H1 (cell line): ENCODE measurements around the gene ST8SIA3. TPM values are rescaled to one million over a fixed set of nuclear protein-coding genes. Genes with fewer than 3 reads are reported as not detected.

Experiments used
- CTCF ChIA-PET: fragments of 300-600 bp; sonication (Branson Sonifier 250); formaldehyde crosslinking; loops from one replicate; lab custom pipeline; 2021; ENCODE audit not compliant: partially characterized antibody; lab: Charles Lee
- POLR2A ChIA-PET: fragments of 300-600 bp; sonication (Branson Sonifier 250); formaldehyde crosslinking; loops from one replicate; lab custom pipeline; 2021; ENCODE audit warnings: inconsistent platforms; ENCODE audit not compliant: partially characterized antibody; lab: Charles Lee
- DNase-seq, 2 experiments: peaks; one replicate each; pipeline versions ENCODE4 v3.0.0 to v3.0.0-alpha.2; 2010 to 2022; ENCODE audit warnings: low spot score in 2 of 2, low read depth in 1 of 2, mixed read lengths in 1 of 2
- FAIRE-seq: peaks from 2 replicates; lab custom pipeline; 2011; peaks lifted over from hg19 to GRCh38; lab: Jason Lieb, UNC
- H2AFZ ChIP-seq: 2 replicates; pipeline ENCODE4 v1.8.1; 2012; ENCODE audit warnings: low read length, inconsistent platforms
- H2AK5ac ChIP-seq: 2 replicates; pipeline ENCODE4 v1.6.1; 2013; ENCODE audit warnings: low read depth, low read length
- H2BK120ac ChIP-seq: replicated peaks from 2 replicates; pipeline ENCODE3; 2013; ENCODE audit warnings: low read depth, low read length, inconsistent platforms
- H2BK12ac ChIP-seq: 2 replicates; pipeline ENCODE4 v1.6.1; 2013; ENCODE audit warnings: low read depth, low read length
- H2BK15ac ChIP-seq: 2 replicates; pipeline ENCODE4 v1.6.1; 2013; ENCODE audit warnings: low read length
- H2BK20ac ChIP-seq: 2 replicates; pipeline ENCODE4 v1.6.1; 2013; ENCODE audit warnings: low read length
- H2BK5ac ChIP-seq: 2 replicates; pipeline ENCODE4 v1.6.1; 2013; ENCODE audit warnings: low read depth, low read length
- H3K14ac ChIP-seq: 2 replicates; pipeline ENCODE4 v1.6.1; 2013; ENCODE audit warnings: inconsistent platforms; ENCODE audit not compliant: insufficient read length
- H3K18ac ChIP-seq: 2 replicates; pipeline ENCODE4 v1.6.1; 2013; ENCODE audit warnings: low read length; ENCODE audit errors: extremely low read depth
- H3K23ac ChIP-seq: 2 replicates; pipeline ENCODE4 v1.6.1; 2013; ENCODE audit warnings: inconsistent platforms; ENCODE audit not compliant: insufficient read length
- H3K23me2 ChIP-seq: 2 replicates; pipeline ENCODE4 v1.6.1; 2013; ENCODE audit warnings: low read depth, low read length
- H3K27ac ChIP-seq: 2 replicates; pipeline ENCODE4 v1.6.1; 2011; ENCODE audit warnings: low read depth, low read length, inconsistent platforms
- H3K27me3 ChIP-seq, 4 experiments: replicated peaks in 1 of 4; 1 replicate in 1 of 4; 2 replicates in 3 of 4; pipeline versions ENCODE4 v1.6.1 to v1.8.1; 2011 to 2013; ENCODE audit warnings: low read length in 3 of 4, mild to moderate bottlenecking in 3 of 4, inconsistent platforms in 2 of 4, mixed read lengths in 2 of 4, moderate library complexity in 1 of 4; ENCODE audit not compliant: control insufficient read depth in 3 of 4, insufficient read depth in 3 of 4; ENCODE audit errors: extremely low read depth in 1 of 4
- H3K36me3 ChIP-seq, 4 experiments: 2 replicates each; pipeline versions ENCODE4 v1.6.1 to v1.8.1; 2011 to 2013; ENCODE audit warnings: mild to moderate bottlenecking in 4 of 4, low read length in 3 of 4, moderate library complexity in 2 of 4, control low read depth in 1 of 4, inconsistent platforms in 1 of 4; ENCODE audit not compliant: insufficient read depth in 4 of 4, control insufficient read depth in 2 of 4
- H3K4ac ChIP-seq: replicated peaks from 2 replicates; pipeline ENCODE3; 2013; ENCODE audit warnings: low read length, low read depth, mixed read lengths, inconsistent platforms; ENCODE audit not compliant: insufficient read length
- H3K4me1 ChIP-seq, 4 experiments: replicated peaks in 1 of 4; 1 replicate in 1 of 4; 2 replicates in 3 of 4; pipeline versions ENCODE4 v1.6.1 to v1.8.1; 2011 to 2013; ENCODE audit warnings: low read length in 3 of 4, inconsistent platforms in 2 of 4, mixed read lengths in 1 of 4; ENCODE audit not compliant: insufficient read depth in 4 of 4, control insufficient read depth in 3 of 4
- H3K4me2 ChIP-seq, 2 experiments: 2 replicates each; pipeline versions ENCODE4 v1.6.1 to v1.8.1; 2011 to 2013; ENCODE audit warnings: low read depth in 2 of 2, low read length in 2 of 2, control low read depth in 1 of 2, inconsistent platforms in 1 of 2, mild to moderate bottlenecking in 1 of 2; ENCODE audit not compliant: insufficient read depth in 1 of 2
- H3K4me3 ChIP-seq, 4 experiments: fragments of 200-600, 300-600 bp in 1 of 4; sonication (generic), shearing (Covaris generic), sonication (Bioruptor Twin) in 1 of 4; 2 replicates each; pipeline versions ENCODE4 v1.5.1 to v1.8.1; 2011 to 2016; ENCODE audit warnings: low read length in 4 of 4, low read depth in 3 of 4, control low read depth in 2 of 4, inconsistent platforms in 2 of 4, mild to moderate bottlenecking in 2 of 4, mixed read lengths in 1 of 4, moderate library complexity in 1 of 4; ENCODE audit not compliant: insufficient read depth in 2 of 4; ENCODE audit errors: extremely low read depth in 1 of 4
- H3K56ac ChIP-seq: replicated peaks from 2 replicates; pipeline ENCODE3; 2013; ENCODE audit warnings: low read depth, mild to moderate bottlenecking, mixed read lengths, low read length, inconsistent platforms; ENCODE audit not compliant: insufficient read length
- H3K79me1 ChIP-seq: 2 replicates; pipeline ENCODE4 v1.6.1; 2013; ENCODE audit warnings: low read depth, low read length, control low read depth
- H3K79me2 ChIP-seq, 2 experiments: 2 replicates each; pipeline versions ENCODE4 v1.6.1 to v1.8.1; 2012 to 2013; ENCODE audit warnings: low read length in 2 of 2, mild to moderate bottlenecking in 2 of 2, inconsistent platforms in 1 of 2; ENCODE audit not compliant: insufficient read depth in 2 of 2, control insufficient read depth in 1 of 2
- H3K9ac ChIP-seq, 4 experiments: replicated peaks in 1 of 4; 1 replicate in 1 of 4; 2 replicates in 3 of 4; pipeline versions ENCODE4 v1.6.1 to v1.8.1; 2011 to 2013; ENCODE audit warnings: low read depth in 3 of 4, low read length in 3 of 4, control low read depth in 2 of 4, mild to moderate bottlenecking in 2 of 4, moderate library complexity in 2 of 4, inconsistent platforms in 1 of 4; ENCODE audit errors: extremely low read depth in 1 of 4
- H3K9me3 ChIP-seq, 2 experiments: 2 replicates each; pipeline versions ENCODE4 v1.6.1 to v1.8.1; 2012 to 2013; ENCODE audit warnings: mild to moderate bottlenecking in 2 of 2, moderate library complexity in 2 of 2, control low read depth in 1 of 2, inconsistent platforms in 1 of 2, low read depth in 1 of 2, low read length in 1 of 2, mixed read lengths in 1 of 2; ENCODE audit not compliant: insufficient read depth in 2 of 2
- H4K20me1 ChIP-seq, 2 experiments: replicated peaks in 1 of 2; 2 replicates each; pipeline versions ENCODE3 to v1.8.1; 2011 to 2013; ENCODE audit warnings: inconsistent platforms in 2 of 2, low read length in 2 of 2, mild to moderate bottlenecking in 1 of 2; ENCODE audit not compliant: insufficient read depth in 2 of 2, control insufficient read depth in 1 of 2
- H4K5ac ChIP-seq: 2 replicates; pipeline ENCODE4 v1.6.1; 2013; ENCODE audit warnings: low read length, low read depth, mixed read lengths, inconsistent platforms; ENCODE audit not compliant: insufficient read length
- H4K8ac ChIP-seq: 2 replicates; pipeline ENCODE4 v1.8.0; 2013; ENCODE audit warnings: mild to moderate bottlenecking, moderate library complexity, low read length, inconsistent platforms; ENCODE audit not compliant: insufficient read depth; ENCODE audit errors: extremely low read depth
- H4K91ac ChIP-seq: replicated peaks from 2 replicates; pipeline ENCODE3; 2013; ENCODE audit warnings: low read length, mixed read lengths, inconsistent platforms; ENCODE audit not compliant: insufficient read length
- EZH2 ChIP-seq: fragments of 200-600 bp; sonication (generic); IDR thresholded peaks from 2 replicates; pipeline ENCODE4 v1.7.1; 2012; ENCODE audit warnings: low read depth, mild to moderate bottlenecking, moderate library complexity, low read length, inconsistent platforms; ENCODE audit not compliant: severe bottlenecking
- WGBS, 2 experiments: shearing (Covaris generic) in 1 of 2; methylation state at CpG; one replicate each; pipeline versions ENCODE4 v1.1.6 to v1.1.7; 2013 to 2015; ENCODE audit warnings: low lambda C conversion rate in 2 of 2, mixed read lengths in 2 of 2, inconsistent platforms in 1 of 2, low coverage in 1 of 2, missing lambda C conversion rate in 1 of 2; ENCODE audit not compliant: insufficient replicate concordance in 2 of 2, insufficient coverage in 1 of 2, insufficient read length in 1 of 2; ENCODE audit errors: extremely low coverage in 1 of 2, missing lambda C conversion rate in 1 of 2; 5-methylcytosine and 5-hydroxymethylcytosine counted together
- polyA plus RNA-seq, 7 experiments: library from polyadenylated mRNA; depleted of rRNA in 3 of 7; stranded (reverse) in 5 of 7; unstranded in 2 of 7; fragments of >200 nt in 5 of 7; fragments of 200-250 nt in 2 of 7; gene quantifications; 1 replicate in 5 of 7; 2 replicates in 1 of 7; 4 replicates in 1 of 7; pipeline versions ENCODE4 v1.2.1 to v1.2.3, GENCODE V29; 2011 to 2013; ENCODE audit warnings: missing spikeins in 2 of 7, mixed read lengths in 2 of 7
- total RNA-seq: library from RNA; stranded (reverse); fragmentation: NEBNext Ultra II Directional; extraction: Animal tissue kit (Norgen Biotek cat#: 25700); gene quantifications from 2 replicates; pipeline ENCODE4 v1.2.1, GENCODE V29; 2021

ST8SIA3 gene
- total and polyA plus RNA-seq, 2 of the 8 experiments (the other 6 are each of a cell fraction or from before 2014, with no cell fraction given), result 1.2 to 3.7 TPM

DNA sequence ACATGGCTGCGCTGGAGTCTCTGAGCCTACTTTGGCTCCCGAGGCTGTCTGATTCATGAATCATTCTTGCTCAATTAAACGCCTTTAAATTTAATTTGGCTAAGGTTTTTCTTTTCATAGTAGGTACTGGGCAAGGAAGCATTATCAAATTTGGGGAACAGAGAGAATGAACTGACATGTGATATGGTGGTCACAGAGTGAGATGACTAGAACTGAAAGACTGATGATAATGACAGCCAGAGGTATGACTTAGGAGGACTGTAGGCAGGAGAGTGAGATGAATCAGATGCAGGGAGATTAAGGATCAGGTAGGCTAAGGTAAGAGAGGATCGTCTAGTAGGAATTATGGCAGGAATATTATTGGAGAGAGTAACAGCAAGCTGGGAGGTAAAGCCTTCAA lies 40.9 kb upstream of the ST8SIA3 start:
- H3K4me3 ChIP-seq, result no peak overlapping the region
- H4K91ac ChIP-seq, result no peak overlapping the region
- H3K23me2 ChIP-seq, result no peaks in the 10 kb centered on the region
- no peaks in the 10 kb centered on the region for H4K20me1 ChIP-seq
- no peak overlapping the region for H4K5ac ChIP-seq
- no peak for TF ChIP-seq EZH2
- TF ChIP-seq, all 59 proteins: peak for 0
- Histone ChIP-seq H3K27ac (no peak overlapping the region), H3K56ac (no peak overlapping the region), H3K4me1 (no peaks in the 10 kb centered on the region), H3K9me3 (no peaks in the 10 kb centered on the region), H3K14ac (no peak overlapping the region), H2BK15ac (no peak overlapping the region), H3K27me3 (no peaks in the 10 kb centered on the region), H3K23ac (no peak overlapping the region), H2BK20ac (no peak overlapping the region), H3K9ac (no peak overlapping the region), H3K79me2 (no peaks in the 10 kb centered on the region), H3K4ac (no peak overlapping the region), H4K8ac (no peak overlapping the region), H2AFZ (no peak overlapping the region), H3K18ac (no peak overlapping the region), H2BK12ac (no peak overlapping the region), H2AK5ac (no peak overlapping the region), H3K79me1 (no peaks in the 10 kb centered on the region), H2BK5ac (no peak overlapping the region), H3K36me3 (no peaks in the 10 kb centered on the region), H2BK120ac (no peak overlapping the region), H3K4me2 (no peak overlapping the region)
- CTCF ChIA-PET, result interaction anchor here (1.3 kb wide), 1 partner anchor 10 kb away, joined by 3 read pairs; no protein-coding TSS in a partner anchor
- POLR2A ChIA-PET, result no interaction called here
- WGBS, 2 experiments, result 83% methylated on average over 4 of the region's 4 CpGs; no CpG with 5 or more reads in 1 of the 2 experiments
- DNase-seq, result no peak
- no peak for FAIRE-seq
